KMS-11 (cell line): ENCODE measurements around the gene FARS2.

Experiments used
- H2AFZ ChIP-seq: fragments of 200-600 bp; sonication (generic); 2 replicates; pipeline ENCODE4 v1.6.1; 2016; ENCODE audit warnings: antibody characterized with exemption, mixed run types, low read depth
- H3K27ac ChIP-seq: fragments of 200-600 bp; sonication (generic); 2 replicates; pipeline ENCODE4 v1.6.1; 2016; ENCODE audit warnings: mild to moderate bottlenecking, mixed run types
- H3K27me3 ChIP-seq: fragments of 200-600 bp; sonication (generic); 2 replicates; pipeline ENCODE4 v1.6.1; 2017; ENCODE audit warnings: mild to moderate bottlenecking, low read depth, mixed run types, moderate library complexity; ENCODE audit not compliant: insufficient read depth
- H3K36me3 ChIP-seq: fragments of 200-600 bp; sonication (generic); 2 replicates; pipeline ENCODE4 v1.6.1; 2017; ENCODE audit warnings: mild to moderate bottlenecking, mixed run types; ENCODE audit not compliant: insufficient read depth
- H3K4me1 ChIP-seq: fragments of 200-600 bp; sonication (generic); 2 replicates; pipeline ENCODE4 v1.6.1; 2016; ENCODE audit warnings: mild to moderate bottlenecking, low read depth, mixed run types; ENCODE audit not compliant: poor library complexity, severe bottlenecking
- H3K4me2 ChIP-seq: fragments of 200-600 bp; sonication (generic); 2 replicates; pipeline ENCODE4 v1.7.0; 2016; ENCODE audit warnings: mild to moderate bottlenecking, mixed run types
- H3K4me3 ChIP-seq: fragments of 200-600 bp; sonication (generic); IDR thresholded peaks from 2 replicates; pipeline ENCODE4 v1.6.1; 2017; ENCODE audit warnings: low read depth, low read length, mixed read lengths; ENCODE audit not compliant: insufficient read depth
- H3K79me2 ChIP-seq: fragments of 200-600 bp; sonication (generic); 2 replicates; pipeline ENCODE4 v1.6.1; 2016; ENCODE audit warnings: low read depth, mixed run types; ENCODE audit not compliant: insufficient read depth
- H3K9ac ChIP-seq: fragments of 200-600 bp; sonication (generic); 2 replicates; pipeline ENCODE4 v1.6.1; 2016; ENCODE audit warnings: mild to moderate bottlenecking, mixed run types
- H4K20me1 ChIP-seq: fragments of 200-600 bp; sonication (generic); 2 replicates; pipeline ENCODE4 v1.6.1; 2016; ENCODE audit warnings: mild to moderate bottlenecking, mixed run types; ENCODE audit not compliant: insufficient read depth
- CTCF ChIP-seq: fragments of 200-600 bp; sonication (generic); conservative IDR thresholded peaks from 2 replicates; pipeline ENCODE4 v1.6.1; 2017; ENCODE audit warnings: low read depth, mild to moderate bottlenecking, antibody characterized with exemption, low read length, moderate library complexity, mixed read lengths

The FARS2 gene

GRCh38 chr6:5510331-5511133 lies 249.2 kb downstream of the FARS2 start:
- Histone ChIP-seq H3K4me1 (peaks cover 4% of the 10 kb centered on the region), H3K9ac (no peak overlapping the region), H3K79me2 (no peaks in the 10 kb centered on the region), H2AFZ (no peak overlapping the region), H3K4me3 (no peak overlapping the region), H3K4me2 (no peak overlapping the region), H3K36me3 (no peaks in the 10 kb centered on the region), H3K27ac (no peak overlapping the region), H4K20me1 (no peaks in the 10 kb centered on the region), H3K27me3 (no peaks in the 10 kb centered on the region)
- TF ChIP-seq CTCF: no peak

GRCh38 chr6:5511954-5512353 lies 250.6 kb downstream of the FARS2 start:
- H3K9ac ChIP-seq: no peak overlapping the region
- no peak overlapping the region for H3K4me3 ChIP-seq
- no peaks in the 10 kb centered on the region for H4K20me1 ChIP-seq
- no peak for TF ChIP-seq CTCF
- H2AFZ ChIP-seq: no peak overlapping the region
- no peaks in the 10 kb centered on the region for H3K27me3 ChIP-seq
- H3K79me2 ChIP-seq: no peaks in the 10 kb centered on the region
- H3K4me1 ChIP-seq: peaks cover 4% of the 10 kb centered on the region
- no peak overlapping the region for H3K27ac ChIP-seq
- no peaks in the 10 kb centered on the region for H3K36me3 ChIP-seq
- H3K4me2 ChIP-seq: no peak overlapping the region

- Histone ChIP-seq H3K79me2 (no peaks in the 10 kb centered on the region), H4K20me1 (no peaks in the 10 kb centered on the region), H3K4me3 (no peak overlapping the region), H3K36me3 (no peaks in the 10 kb centered on the region), H3K27me3 (no peaks in the 10 kb centered on the region), H3K4me1 (peaks cover 4% of the 10 kb centered on the region), H3K4me2 (no peak overlapping the region), H3K27ac (no peak overlapping the region), H2AFZ (no peak overlapping the region), H3K9ac (no peak overlapping the region)
- no peak for TF ChIP-seq CTCF
Measured at GRCh38 chr6:5512422-5512821, 251.1 kb downstream of the FARS2 start.

- Histone ChIP-seq H3K79me2 (no peaks in the 10 kb centered on the region), H3K4me3 (no peak overlapping the region), H3K4me1 (peaks cover 10% of the 10 kb centered on the region), H3K27me3 (no peaks in the 10 kb centered on the region), H2AFZ (no peak overlapping the region), H3K4me2 (no peak overlapping the region), H4K20me1 (no peaks in the 10 kb centered on the region), H3K36me3 (no peaks in the 10 kb centered on the region), H3K27ac (no peak overlapping the region), H3K9ac (no peak overlapping the region)
- no peak for TF ChIP-seq CTCF
Measured at GRCh38 chr6:5513408-5513807, 252.1 kb downstream of the FARS2 start.
